DMS153 (cell line): ENCODE data around the gene MN1.

Experiments
- DNase-seq: peaks from one replicate; lab custom pipeline; 2025; lab: John Stamatoyannopoulos, UW

Gene MN1

GRCh38 chr22:27785831-27786230 lies 15.7 kb downstream of the MN1 start:
- no peak for DNase-seq

- no peak for DNase-seq
These were observed 17.5 kb downstream of the MN1 start for GRCh38 chr22:27784120-27784475.

GRCh38 chr22:27783436-27784119 lies 18.0 kb downstream of the MN1 start:
- no peak for DNase-seq

- no peak for DNase-seq
These were observed 19.5 kb downstream of the MN1 start for GRCh38 chr22:27782088-27782487.

- no peak for DNase-seq
These were observed 21.4 kb downstream of the MN1 start for GRCh38 chr22:27780161-27780575.

GRCh38 chr22:27779643-27780042 lies 21.9 kb downstream of the MN1 start:
- DNase-seq: no peak

- no peak for DNase-seq
These were observed 23.1 kb downstream of the MN1 start for GRCh38 chr22:27778294-27779090.

- DNase-seq: no peak
These were observed 24.4 kb downstream of the MN1 start for GRCh38 chr22:27777128-27777527.

GRCh38 chr22:27776650-27776958 lies 25.0 kb downstream of the MN1 start:
- DNase-seq: no peak

- DNase-seq: no peak
These were observed 25.6 kb downstream of the MN1 start for GRCh38 chr22:27775758-27776649.

- no peak for DNase-seq
These were observed 26.4 kb downstream of the MN1 start for GRCh38 chr22:27775087-27775698.

- no peak for DNase-seq
These were observed 27.4 kb downstream of the MN1 start for GRCh38 chr22:27774200-27774599.

GRCh38 chr22:27772984-27773498 lies 28.5 kb downstream of the MN1 start:
- DNase-seq: no peak

- DNase-seq: no peak
These were observed 29.2 kb downstream of the MN1 start for GRCh38 chr22:27772081-27772983.

GRCh38 chr22:27771637-27772036 lies 29.9 kb downstream of the MN1 start:
- DNase-seq: no peak

GRCh38 chr22:27769012-27769411 lies 32.5 kb downstream of the MN1 start:
- DNase-seq: no peak

- no peak for DNase-seq
These were observed 33.4 kb downstream of the MN1 start for GRCh38 chr22:27768027-27768653.

GRCh38 chr22:27766679-27767078 lies 34.9 kb downstream of the MN1 start:
- DNase-seq: no peak

GRCh38 chr22:27765706-27766291 lies 35.8 kb downstream of the MN1 start:
- DNase-seq: no peak

GRCh38 chr22:27764722-27765236 lies 36.8 kb downstream of the MN1 start:
- DNase-seq: no peak
